ENCODE data around the gene ICAM2. TPM values are rescaled to one million over a fixed set of nuclear protein-coding genes. Genes with fewer than 3 reads are reported as not detected.

Gene ICAM2
- total RNA-seq, 4 donors from 2014 or later, result 22.4 to 75.1 (median 58.1) TPM

DNA sequence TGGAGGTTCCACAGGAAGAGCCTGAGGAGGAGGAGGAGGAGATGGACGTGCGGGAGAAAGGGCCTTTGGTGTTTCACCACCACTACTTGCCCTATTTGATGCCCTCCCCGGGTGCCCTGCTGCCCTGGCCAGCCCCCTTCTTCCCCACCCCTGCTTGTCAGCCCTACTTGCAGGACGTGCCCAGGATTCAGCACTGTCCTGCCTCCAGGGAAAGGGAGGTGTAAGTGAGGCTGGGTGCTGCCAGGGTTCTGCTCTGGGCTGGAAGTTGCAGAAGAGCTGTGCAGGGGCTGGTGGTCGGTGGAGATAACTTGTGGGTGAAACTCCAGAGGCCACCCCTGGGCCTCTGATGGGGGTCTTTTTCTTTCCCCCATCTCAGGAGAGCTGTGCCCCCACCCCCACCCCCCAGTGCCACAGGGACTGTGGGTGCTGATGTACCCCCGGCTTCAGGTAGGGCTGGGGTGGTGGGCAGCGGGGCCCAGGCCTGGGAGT lies 19.3 kb downstream of the ICAM2 start:
- H3K27me3 ChIP-seq, result peaks cover 0 to 63% (median 16%) of the 10 kb centered on the region in 4 donors
- H3K4me1 ChIP-seq, result peaks cover 26 to 31% (median 29%) of the 10 kb centered on the region in 4 donors
- 83% methylated on average over 7 of the region's 7 CpGs for WGBS
- H3K36me3 ChIP-seq, result peaks cover 0 to 28% (median 5%) of the 10 kb centered on the region in 4 donors
- no peak for DNase-seq (ENCODE audit: extremely low spot score)
- no peak overlapping the region for H3K4me3 ChIP-seq
- intact Hi-C loops (cut with DNase I), result no loop called here
- H3K27ac ChIP-seq (replicated peaks in 1 of 4), result peak overlapping the region; percentile 35 to 55 (median 52)
- TF ChIP-seq, protein P1, sequence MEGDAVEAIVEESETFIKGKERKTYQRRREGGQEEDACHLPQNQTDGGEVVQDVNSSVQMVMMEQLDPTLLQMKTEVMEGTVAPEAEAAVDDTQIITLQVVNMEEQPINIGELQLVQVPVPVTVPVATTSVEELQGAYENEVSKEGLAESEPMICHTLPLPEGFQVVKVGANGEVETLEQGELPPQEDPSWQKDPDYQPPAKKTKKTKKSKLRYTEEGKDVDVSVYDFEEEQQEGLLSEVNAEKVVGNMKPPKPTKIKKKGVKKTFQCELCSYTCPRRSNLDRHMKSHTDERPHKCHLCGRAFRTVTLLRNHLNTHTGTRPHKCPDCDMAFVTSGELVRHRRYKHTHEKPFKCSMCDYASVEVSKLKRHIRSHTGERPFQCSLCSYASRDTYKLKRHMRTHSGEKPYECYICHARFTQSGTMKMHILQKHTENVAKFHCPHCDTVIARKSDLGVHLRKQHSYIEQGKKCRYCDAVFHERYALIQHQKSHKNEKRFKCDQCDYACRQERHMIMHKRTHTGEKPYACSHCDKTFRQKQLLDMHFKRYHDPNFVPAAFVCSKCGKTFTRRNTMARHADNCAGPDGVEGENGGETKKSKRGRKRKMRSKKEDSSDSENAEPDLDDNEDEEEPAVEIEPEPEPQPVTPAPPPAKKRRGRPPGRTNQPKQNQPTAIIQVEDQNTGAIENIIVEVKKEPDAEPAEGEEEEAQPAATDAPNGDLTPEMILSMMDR (IDR thresholded peaks at IDR 0.05), result no peak
- TF ChIP-seq EP300 (IDR thresholded peaks at IDR 0.05) (no peak), POLR2AphosphoS5 (IDR thresholded peaks at IDR 0.05) (no peak), POLR2A (IDR thresholded peaks at IDR 0.05; ENCODE audit: low read depth) (no peak)
- no peaks in the 10 kb centered on the region for H3K9me3 ChIP-seq

DNA sequence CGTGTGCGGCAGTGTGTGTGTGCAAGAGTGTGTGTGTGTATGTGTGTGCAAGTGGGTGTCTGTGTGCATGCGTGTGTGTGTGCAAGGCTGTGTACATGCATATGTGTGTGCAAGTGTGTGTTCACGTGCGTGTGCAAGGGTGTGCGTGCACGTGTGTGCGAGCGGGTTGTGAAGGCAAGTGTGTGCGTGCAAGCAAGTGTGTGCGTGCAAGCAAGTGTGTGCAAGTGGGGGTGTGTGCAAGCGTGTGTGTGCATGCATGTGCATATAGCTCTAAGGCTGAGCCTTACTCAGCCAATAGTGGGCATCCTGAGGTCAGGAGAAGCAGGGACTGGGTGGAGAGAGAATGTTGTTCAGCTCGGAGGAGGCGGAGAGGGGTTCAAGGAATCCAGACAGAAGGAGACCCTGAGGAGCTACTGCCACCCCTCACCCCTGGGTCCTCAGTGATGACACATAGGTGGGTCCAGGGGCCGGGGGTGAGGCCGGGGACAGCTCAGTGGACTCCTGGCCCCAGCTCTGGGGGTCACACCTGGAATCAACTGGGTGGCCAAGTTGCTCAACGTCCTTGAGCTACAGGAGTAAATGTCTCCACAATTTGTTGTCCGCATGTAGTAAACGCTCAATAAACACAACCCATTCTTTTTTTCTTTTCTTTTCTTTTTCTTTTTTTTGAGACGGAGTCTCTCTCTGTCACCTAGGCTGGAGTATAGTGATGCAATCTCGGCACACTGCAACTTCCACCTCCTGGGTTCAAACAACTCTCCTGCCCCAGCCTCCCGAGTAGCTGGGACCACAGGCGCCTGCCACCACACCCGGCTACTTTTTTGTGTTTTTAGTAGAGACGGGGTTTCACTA lies 20.5 kb downstream of the ICAM2 start:
- no peaks in the 10 kb centered on the region for H3K9me3 ChIP-seq
- H3K4me3 ChIP-seq, result no peak overlapping the region
- H3K27me3 ChIP-seq, result peaks cover 0 to 68% (median 16%) of the 10 kb centered on the region in 4 donors
- TF ChIP-seq EP300 (IDR thresholded peaks at IDR 0.05) (no peak), POLR2AphosphoS5 (IDR thresholded peaks at IDR 0.05) (no peak), POLR2A (IDR thresholded peaks at IDR 0.05; ENCODE audit: low read depth) (no peak)
- TF ChIP-seq, protein P1 (IDR thresholded peaks at IDR 0.05), result no peak
- peaks cover 0 to 24% (median 5%) of the 10 kb centered on the region in 4 donors for H3K36me3 ChIP-seq
- DNase-seq (ENCODE audit: extremely low spot score), result no peak
- intact Hi-C loops (cut with DNase I), result no loop called here
- H3K4me1 ChIP-seq, result peaks cover 20 to 31% (median 25%) of the 10 kb centered on the region in 4 donors
- no peak overlapping the region for H3K27ac ChIP-seq (replicated peaks in 1 of 4)
- WGBS, result 88% methylated on average over 25 of the region's 25 CpGs

DNA sequence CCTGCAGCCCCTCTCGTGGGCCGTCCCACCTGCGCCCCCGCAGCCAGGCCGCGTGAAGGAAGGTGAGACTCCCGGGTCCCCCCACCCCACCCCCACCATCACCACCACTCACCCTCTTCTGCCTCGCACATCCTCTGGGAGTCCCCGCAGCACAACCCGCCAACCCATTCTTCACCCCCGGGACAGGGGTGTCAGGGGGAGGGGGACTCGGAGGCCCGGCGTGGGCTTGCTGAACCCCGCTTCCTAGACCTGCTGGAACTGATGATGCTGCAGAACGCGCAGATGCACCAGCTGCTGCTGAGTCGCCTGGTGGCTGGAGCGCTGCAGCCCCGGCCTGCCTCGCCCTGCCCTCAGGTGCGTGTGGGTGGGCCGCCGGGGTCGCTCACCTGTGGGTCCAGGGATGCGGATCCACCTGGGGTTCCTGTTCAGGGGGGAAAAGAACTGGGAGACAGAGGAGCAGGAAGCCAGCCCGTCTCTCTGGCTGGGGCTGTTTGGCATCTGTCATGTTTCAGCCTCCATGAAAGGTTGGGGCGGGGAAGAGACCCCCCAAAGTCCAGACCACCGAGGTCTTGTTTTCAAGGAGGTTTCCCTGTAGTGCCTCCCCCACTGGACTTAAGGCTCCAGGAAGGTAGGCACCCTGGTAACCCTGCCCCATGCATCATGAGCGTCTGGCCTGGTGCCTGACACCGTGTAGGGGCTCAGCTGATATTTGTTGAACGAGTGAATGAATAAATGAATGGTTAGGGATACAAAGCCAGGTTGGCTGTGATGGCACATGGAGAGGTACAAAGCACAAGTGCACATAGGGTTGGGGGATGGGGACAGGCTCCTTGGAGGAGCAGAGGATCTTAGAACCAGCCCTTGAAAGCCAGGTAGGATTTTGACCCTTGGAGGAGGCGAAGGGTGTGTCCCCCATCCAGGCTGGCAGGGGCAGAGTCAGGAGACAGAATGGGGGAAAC lies 21.4 kb downstream of the ICAM2 start:
- peak overlapping the region; percentile 54 to 68 (median 58) for H3K4me3 ChIP-seq
- no peak for DNase-seq (ENCODE audit: extremely low spot score)
- peaks cover 0 to 17% (median 4%) of the 10 kb centered on the region in 4 donors for H3K36me3 ChIP-seq
- peaks cover 0 to 68% (median 16%) of the 10 kb centered on the region in 4 donors for H3K27me3 ChIP-seq
- no peaks in the 10 kb centered on the region for H3K9me3 ChIP-seq
- H3K27ac ChIP-seq (replicated peaks in 1 of 4), result peak overlapping the region in 2 of 4 donors; percentile 43 to 62
- intact Hi-C loops (cut with DNase I), result no loop called here
- WGBS, result 41% methylated on average over 10 of the region's 33 CpGs
- TF ChIP-seq, protein P1 (IDR thresholded peaks at IDR 0.05), result no peak
- TF ChIP-seq POLR2AphosphoS5 (IDR thresholded peaks at IDR 0.05), result no peak
- no peak for TF ChIP-seq EP300 (IDR thresholded peaks at IDR 0.05)
- TF ChIP-seq POLR2A (IDR thresholded peaks at IDR 0.05; ENCODE audit: low read depth), result no peak
- H3K4me1 ChIP-seq, result peaks cover 20 to 31% (median 25%) of the 10 kb centered on the region in 4 donors

DNA sequence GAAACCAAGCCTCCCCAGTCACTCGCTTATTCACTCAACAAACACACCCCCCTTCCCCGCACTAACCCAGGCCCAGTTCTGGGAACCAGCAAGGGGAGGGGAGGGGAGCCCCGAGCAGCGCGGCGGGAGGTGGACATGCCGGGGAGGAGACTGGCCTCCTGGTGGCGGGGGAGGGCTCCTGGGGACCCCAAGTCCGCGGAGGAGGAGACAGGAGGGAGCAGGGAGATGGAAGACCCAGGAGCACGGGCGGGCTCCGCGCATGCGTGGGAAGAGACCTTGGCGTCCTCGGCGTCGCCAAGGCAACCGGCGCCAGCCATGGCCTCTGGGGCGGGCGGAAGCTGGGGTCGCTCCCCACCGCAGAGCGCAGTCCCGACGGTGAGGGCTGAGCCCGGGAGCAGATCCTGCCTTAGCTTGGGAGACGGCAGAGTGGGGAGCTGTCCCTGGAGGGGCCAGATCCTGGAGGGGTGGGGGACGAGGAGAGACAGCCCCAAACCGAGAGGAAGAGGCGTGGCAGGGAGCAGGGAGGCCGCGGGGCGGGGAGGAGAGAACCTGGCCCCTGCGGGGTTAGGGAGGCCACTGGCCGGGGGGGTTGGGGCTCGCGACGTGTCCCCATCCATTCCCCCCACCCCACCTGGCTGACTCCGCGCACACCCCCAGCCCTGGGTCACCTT lies 22.2 kb downstream of the ICAM2 start, which contains the start of gene PRR29:
PRR29 (plus strand) TSS at position 302 of the 671 bp plus-strand sequence; CDS start at position 316, 14 bp downstream.
- Histone ChIP-seq H3K27me3 (peaks cover 0 to 73% (median 16%) of the 10 kb centered on the region in 4 donors), H3K4me1 (peaks cover 20 to 31% (median 25%) of the 10 kb centered on the region in 4 donors), H3K4me3 (peak within 1 kb of the TSS; percentile 54 to 68 (median 58)), H3K27ac (replicated peaks in 1 of 4) (peak within 1 kb of the TSS; percentile 19 to 62 (median 37)), H3K36me3 (peaks cover 0 to 9% (median 1%) of the 10 kb centered on the region in 4 donors), H3K9me3 (no peaks in the 10 kb centered on the region)
- no peak for DNase-seq (ENCODE audit: extremely low spot score)
- TF ChIP-seq EP300 (IDR thresholded peaks at IDR 0.05) (no peak), POLR2A (IDR thresholded peaks at IDR 0.05; ENCODE audit: low read depth) (no peak), POLR2AphosphoS5 (IDR thresholded peaks at IDR 0.05) (no peak)
- TF ChIP-seq, protein P1 (IDR thresholded peaks at IDR 0.05), result no peak
- 1% methylated on average over 17 of the region's 43 CpGs for WGBS
- intact Hi-C loops (cut with DNase I), result no loop called here

Measured in esophagus muscularis mucosa (tissue), 4 donors.